Umbilical cord (tissue), 2 donors: ENCODE data around the gene PTCD2. TPM values are rescaled to one million over a fixed set of nuclear protein-coding genes. Genes with fewer than 3 reads are reported as not detected.
"Not testable (repeated sequence)": the region's sequence is repeated elsewhere in the genome, so short reads cannot be mapped to it uniquely, and the experiment has no call there.

Source experiments
- DNase-seq: peaks from one replicate; pipeline ENCODE4 v3.0.0-alpha.2; 2015; ENCODE audit warnings: low spot score
- total RNA-seq: library from RNA; depleted of rRNA; stranded (reverse); fragments of >200 nt; gene quantifications from one replicate; pipeline ENCODE4 v1.2.3, GENCODE V29; 2014; ENCODE audit warnings: low replicate concordance; ENCODE audit not compliant: insufficient read depth

Gene PTCD2
- total RNA-seq, 1 donor from 2014 or later, result 5.1 TPM

DNA sequence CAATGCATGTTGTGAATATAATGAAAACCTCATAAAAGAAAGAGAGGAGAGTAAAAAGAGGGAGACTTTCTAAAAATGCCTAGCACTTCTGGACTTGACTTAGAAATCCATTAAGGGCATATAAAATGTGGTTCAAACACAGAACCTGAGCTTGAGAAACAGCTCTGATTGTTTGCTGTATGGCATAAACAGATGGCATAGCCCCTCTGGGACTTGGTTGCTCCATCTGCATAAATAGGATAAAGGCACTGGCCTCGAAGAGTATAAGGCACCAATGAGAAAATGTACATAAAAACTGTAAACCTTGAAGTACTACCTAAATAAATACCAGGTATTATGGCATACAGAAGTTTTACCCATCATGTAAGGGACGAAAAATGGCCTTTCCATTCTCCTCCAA, 23.9 kb upstream of the PTCD2 start:
- no peak for DNase-seq

- DNase-seq, result not testable (repeated sequence)
Observed at GRCh38 chr5:72298136-72298535, 22.0 kb upstream of the PTCD2 start.

- no peak for DNase-seq
Observed at GRCh38 chr5:72298711-72299110, 21.5 kb upstream of the PTCD2 start.

DNA sequence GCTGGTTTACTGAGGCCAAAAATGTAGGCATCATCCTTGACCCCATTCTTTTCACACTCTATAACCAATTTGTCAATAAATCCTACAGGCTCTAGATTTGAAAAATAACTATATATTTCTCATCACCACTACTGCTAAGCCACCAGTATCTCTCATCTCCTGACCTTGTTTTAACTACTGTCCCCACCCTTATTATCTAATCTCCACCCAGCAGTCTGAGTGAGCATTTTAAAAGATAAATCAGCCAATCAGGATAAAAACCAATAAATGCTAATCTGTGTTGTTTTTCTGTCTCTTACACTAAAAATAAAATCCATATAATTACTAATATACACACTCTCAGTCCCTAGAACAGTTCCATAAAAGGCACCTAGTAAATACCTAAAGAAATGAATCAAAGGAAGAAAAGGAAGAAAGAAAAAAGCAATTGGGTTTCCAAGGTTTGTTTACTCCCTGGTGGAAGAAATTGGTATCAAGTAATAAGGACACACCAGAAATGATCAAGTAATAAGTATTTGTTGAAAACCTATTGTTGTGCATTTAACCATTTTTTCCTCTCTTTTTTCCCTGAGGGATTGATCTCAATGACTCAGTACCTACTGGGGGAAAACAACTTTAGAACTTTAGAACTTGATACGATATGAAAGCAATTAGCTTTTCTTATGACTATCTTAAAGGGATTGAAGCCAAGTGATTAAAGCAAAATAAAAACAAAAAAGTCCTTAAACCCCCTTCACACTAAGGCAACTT, 19.4 kb upstream of the PTCD2 start:
- DNase-seq, result no peak

- DNase-seq, result no peak
Observed at GRCh38 chr5:72301557-72301956, 18.6 kb upstream of the PTCD2 start.

DNA sequence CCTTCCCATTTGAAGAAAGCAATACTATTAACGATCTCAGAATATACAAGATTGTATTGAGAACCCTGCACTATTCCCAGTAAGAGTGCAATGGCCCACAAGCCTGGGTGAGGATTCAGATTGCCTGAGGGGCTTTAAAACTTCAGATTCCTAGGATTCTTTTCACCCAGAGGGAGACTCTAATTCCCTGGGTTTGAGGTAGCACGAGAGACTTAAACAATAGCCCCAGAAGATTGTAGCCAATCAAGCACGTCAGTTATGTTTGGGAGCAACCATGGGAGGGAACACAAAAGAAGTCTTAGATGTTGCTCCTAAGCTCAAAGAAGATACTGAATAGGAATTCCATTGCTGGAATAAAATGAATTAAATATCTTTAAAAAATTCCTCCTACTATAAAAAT, 18.0 kb upstream of the PTCD2 start:
- DNase-seq, result no peak

GRCh38 chr5:72305194-72306142, 14.7 kb upstream of the PTCD2 start:
- no peak for DNase-seq

DNA sequence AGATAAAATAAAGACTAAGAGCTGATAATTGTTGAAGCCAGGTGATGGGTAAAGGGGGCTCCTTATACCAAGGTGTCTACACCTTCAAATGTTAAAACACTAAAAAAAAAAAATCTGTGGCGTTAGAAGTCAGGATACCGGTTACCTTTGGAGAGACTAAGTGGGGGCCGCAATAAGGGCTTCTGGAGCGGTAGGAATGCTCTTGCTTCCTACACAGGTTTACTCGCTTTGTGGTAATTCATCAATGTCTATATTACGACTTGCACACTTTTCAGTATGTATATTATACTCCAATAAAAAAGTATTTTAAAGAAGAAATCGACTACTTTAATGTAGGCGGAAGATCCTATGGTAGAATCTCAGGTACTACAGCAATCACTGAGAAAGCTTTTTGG, 12.6 kb upstream of the PTCD2 start:
- DNase-seq, result no peak

DNA sequence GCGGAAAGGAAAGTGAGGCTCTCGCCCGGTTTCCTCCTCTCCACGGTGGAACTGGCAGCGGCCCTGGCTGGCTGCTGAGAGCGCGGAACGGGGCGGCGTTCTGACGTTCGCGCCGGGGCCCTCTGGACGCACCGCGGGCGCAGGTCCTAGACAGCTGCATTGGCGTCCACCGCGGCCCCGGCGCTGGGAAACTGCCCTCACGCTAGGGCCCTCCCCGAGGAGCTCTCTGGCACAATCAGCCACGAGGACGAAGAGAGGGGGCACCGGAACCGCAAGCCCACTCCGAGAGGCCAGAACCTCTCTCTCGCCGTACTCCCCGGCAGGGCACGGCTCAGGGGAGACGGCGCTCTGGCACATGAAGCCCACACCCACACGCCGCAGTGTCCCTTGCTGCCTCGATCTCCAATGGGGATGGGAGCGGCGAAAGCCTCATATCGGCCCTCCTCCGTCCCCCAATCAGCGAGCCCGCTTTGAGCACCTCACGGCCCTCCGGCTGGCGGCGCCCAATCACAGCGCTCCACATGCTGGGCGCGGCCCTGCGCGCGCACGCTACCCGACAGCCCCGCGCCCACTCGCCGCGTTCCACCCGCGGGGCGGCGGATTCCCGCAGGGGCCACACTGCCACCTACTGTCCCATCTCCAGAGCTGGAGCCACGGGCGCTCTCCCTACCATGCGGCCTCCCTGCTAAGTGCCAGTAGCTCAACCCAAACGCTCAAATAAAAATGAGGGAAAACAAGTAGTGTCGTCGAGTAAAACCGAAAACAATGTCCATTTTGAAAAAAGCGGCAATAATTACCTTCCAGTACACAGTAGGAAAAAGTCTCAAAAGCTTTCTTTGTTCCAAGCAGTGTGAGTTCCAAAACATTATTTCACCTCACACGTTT, 12.0 kb upstream of the PTCD2 start:
- peak; percentile 99 for DNase-seq

- no peak for DNase-seq
Observed at GRCh38 chr5:72308853-72309191, 11.4 kb upstream of the PTCD2 start.

DNA sequence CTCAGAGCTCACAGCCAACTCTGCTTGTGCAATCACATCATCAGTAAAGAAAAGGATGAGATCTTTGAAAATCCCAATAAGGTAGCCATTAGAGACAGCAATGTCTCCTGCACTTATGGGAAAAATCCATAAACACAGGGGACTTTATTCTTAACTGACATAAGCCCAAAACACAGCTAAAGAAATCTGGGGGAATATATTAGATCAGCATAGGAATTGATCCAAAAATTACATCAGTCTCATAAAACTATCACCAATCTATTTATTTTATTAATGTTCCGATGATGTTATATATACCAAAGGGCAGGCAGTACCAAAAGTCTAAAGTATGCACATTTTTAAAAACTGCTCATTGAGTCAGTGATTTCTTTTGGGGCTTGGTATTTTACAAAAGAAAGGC, 7.0 kb upstream of the PTCD2 start:
- DNase-seq, result peak; percentile 61

DNA sequence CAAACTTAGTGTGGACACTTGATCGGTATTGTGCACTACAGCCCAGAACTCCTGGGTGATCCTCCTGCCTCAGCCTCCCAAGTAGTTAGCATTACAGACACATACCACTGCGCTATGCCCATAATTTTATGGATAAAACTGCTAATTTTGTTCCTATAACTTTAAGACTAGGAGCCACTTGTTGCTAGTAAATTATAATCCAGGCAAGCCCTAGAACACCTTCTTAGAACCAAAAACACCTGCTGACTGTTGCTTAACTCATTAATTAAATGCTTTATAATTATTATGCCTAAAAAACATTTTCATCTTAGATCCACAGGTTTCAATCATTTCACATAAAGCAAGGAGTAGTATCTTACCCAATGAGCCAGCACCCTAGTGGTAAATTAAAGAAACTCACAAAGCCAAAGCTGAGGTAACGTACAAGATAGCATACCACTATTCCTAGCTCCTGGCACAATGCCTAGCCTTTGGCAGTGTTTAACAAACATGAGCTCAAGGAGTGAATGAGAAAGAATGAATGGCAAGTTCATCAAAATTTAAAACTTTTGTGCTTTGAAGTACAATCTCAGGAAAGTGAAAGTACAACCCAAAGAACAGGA, 5.5 kb upstream of the PTCD2 start:
- DNase-seq, result peak; percentile 38

DNA sequence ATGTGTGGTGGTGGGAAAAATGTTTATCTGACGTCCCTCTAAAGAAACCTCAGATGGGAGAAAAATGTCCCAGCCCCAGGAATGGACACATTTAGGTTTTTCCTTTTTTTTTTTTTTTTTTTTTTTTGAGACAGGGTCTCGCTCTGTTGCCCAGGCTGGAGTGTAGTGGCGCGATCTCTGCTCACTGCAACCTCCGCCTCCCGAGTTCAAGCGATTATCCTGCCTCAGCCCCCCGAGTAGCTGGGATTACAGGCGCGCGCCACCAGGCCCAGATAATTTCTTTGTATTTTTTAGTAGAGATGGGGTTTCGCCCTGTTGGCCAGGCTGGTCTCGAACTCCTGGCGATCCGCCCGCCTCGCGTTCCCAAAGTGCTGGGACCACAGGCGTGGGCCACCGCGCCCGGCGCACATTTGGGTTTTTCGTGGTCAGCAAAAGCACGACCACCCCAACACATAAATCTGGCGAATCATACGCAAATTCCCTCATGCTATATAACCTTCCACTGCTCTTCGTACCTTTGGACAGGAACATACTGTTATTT, 668 bp upstream of the PTCD2 start:
- DNase-seq, result not testable (repeated sequence)

- DNase-seq, result no peak
Observed at GRCh38 chr5:72324189-72324825, 4.1 kb downstream of the PTCD2 start.

DNA sequence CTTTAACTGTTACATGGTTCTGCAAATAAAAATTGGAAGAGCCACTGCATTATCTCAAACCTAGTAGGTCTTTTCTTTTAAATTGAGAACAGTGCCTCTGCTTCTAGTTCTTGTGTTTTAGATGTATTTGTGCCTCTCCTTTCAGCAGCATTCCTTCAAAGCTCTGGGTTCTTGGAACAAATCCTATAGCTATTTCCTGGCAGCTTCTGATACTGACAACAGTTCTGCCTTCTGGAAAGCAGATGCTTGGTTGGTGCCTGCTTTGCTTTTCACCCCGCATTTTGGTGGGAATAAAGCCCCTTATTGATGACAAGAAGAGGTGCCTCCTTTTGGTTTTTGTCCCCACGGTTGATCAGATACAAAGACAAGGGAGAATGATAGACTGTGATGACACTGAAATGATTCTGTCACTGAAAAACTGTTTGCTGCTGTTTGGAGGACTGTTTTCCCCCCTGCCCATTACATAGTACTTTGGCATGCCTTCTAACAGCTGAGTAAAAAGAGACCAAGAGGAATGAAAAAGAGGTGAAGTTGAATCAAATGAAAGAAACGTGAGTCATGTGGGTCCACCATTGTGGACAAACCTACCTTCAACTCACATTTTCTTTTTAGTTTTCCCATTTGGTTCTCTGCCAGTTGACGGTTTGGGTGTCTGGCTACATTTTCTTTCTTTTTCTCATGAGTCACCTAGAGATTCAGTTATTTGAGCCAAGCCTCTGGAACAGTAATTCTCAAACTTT, 5.6 kb downstream of the PTCD2 start:
- DNase-seq, result peak; percentile 86

- DNase-seq, result no peak
Observed at GRCh38 chr5:72326306-72326649, 6.1 kb downstream of the PTCD2 start.

DNA sequence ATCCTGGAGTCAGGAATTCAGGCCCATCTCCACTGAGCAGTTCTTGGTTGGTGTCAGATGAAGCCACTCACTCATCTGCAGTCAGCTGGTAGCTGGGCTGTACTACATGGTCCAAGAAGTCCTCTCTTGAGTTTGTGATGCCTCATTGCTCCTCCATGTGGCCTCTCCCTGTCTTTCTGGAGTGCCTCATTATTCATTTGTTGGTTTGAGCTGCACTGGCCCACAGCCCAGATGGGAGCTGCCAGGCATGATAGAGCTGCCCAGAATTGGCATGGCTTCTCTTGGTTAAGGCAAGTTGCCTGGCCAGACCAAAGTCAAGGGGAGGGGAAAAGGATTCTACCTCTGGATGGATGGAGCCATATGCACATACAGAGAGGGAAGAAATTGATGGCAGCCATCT, 8.0 kb downstream of the PTCD2 start:
- no peak for DNase-seq

- no peak for DNase-seq
Observed at GRCh38 chr5:72330712-72331111, 10.5 kb downstream of the PTCD2 start.

DNA sequence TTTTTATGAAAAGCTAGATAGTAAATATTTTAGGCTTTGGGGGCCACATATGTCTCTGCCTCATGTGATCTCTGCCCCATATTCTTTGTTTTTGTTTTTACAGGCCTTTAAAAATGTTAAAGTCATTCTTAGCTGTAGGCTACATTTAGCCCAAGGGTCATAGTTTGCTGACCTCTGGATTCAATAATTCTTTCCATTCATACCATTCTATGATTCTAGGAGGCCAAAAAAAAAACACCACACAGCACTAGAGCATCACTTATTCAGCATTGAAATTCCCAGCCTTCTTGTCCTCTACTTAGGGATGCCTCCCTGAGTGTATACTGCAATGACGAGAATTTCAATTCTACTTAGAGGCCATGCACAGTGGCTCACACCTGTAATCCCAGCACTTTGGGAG, 17.0 kb downstream of the PTCD2 start:
- no peak for DNase-seq

DNA sequence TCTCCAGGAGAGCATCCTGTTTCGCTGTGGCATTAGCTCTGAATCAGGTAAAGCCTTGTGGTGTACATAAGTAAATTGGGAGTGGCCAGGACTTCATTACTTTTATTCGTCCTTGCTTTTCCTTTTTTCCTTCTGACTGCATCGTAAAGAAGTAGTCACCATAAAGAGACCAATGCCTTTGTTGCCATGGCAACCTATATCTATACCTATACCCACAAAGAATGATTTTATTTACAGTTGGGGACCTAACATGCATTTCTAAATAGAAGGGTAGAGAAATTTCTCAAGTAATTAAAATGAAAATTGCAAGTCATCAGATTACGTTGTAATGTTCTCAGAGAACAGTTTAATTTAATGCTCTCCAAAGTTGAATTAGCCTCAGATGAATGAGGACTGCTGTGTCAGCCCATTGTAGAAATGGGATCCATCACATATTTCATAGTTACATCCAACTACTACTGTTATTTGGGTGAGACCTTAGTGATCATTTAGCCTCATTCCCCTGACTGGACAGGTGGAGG, 18.6 kb downstream of the PTCD2 start:
- no peak for DNase-seq
